Measurements from ENCODE around the gene CHRM5. TPM values are rescaled to one million over a fixed set of nuclear protein-coding genes. Genes with fewer than 3 reads are reported as not detected.

The CHRM5 gene, protein sequence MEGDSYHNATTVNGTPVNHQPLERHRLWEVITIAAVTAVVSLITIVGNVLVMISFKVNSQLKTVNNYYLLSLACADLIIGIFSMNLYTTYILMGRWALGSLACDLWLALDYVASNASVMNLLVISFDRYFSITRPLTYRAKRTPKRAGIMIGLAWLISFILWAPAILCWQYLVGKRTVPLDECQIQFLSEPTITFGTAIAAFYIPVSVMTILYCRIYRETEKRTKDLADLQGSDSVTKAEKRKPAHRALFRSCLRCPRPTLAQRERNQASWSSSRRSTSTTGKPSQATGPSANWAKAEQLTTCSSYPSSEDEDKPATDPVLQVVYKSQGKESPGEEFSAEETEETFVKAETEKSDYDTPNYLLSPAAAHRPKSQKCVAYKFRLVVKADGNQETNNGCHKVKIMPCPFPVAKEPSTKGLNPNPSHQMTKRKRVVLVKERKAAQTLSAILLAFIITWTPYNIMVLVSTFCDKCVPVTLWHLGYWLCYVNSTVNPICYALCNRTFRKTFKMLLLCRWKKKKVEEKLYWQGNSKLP
- total RNA-seq, result not detected

GRCh38 chr15:33968224-33968623 lies at the start of gene CHRM5:
Gene CHRM5, plus strand, starts transcription at chr15:33968497. Its CDS starts 94,221 bp downstream, at chr15:34062718.

GRCh38 chr15:34038871-34039789 lies 70.8 kb downstream of the CHRM5 start, which contains the start of gene AVEN:
Gene AVEN, minus strand, starts transcription at chr15:34039204. Its CDS starts 158 bp downstream, at chr15:34039046.

DNA sequence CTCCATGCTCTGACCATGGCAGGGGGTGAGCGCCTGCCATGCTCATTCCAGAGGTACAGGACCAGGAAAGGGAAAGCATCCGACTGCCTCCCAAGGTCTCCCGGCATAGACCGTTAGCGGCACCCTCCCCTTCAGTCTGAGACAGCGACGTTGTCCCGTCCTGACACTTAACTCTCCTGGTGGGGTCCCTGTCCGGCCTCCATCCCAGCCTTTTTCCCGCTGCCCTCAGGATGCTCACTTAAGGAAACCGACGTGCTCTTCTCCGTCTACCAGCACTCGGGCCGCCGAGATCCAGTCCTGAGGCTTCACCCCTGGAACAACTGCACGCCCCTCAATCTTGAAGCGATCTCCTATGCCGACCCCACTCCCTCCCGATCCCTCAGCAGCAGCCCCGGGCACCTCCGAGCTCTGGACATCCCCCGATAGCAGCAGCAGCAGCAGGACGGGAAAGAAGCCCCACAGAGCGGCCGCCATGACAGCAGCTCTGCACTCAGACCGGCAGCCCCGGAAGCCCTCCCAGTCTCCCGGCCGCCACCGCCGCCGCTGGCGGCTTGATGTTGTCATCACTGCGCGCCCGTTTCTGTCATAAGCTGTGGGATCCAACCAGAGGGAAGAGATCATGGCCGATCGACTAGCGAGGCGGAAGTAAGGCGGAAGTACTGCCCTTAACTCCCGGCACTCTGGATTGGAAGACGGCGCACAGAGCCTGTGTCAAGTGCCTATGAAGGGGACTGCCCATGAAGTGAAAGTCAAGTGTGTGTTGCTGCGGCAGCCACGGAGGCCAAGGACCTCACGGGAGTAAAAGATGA lies 133.3 kb downstream of the CHRM5 start, which contains the start of the genes EMC7 and PGBD4:
EMC7 (minus strand) TSS at position 497 of the 809 bp plus-strand sequence; CDS start at position 474, 23 bp downstream.
PGBD4 (plus strand) TSS at position 718 of the 809 bp plus-strand sequence. CDS start 449 bp downstream, outside the sequence.

Other genes with a start within 250 kb of the CHRM5 start
- 10 to 100 TPM; 11.6 TPM for gene AVEN, start 70.7 kb downstream of the CHRM5 start, total RNA-seq
- gene EMC7, start 133.4 kb downstream of the CHRM5 start, total RNA-seq, result 10 to 100 TPM; 45.6 to 52.3 TPM
- gene PGBD4, start 133.6 kb downstream of the CHRM5 start, total RNA-seq, result 1 to 10 TPM; 3.1 to 3.3 TPM
- 10 to 100 TPM; 37.5 to 38.7 TPM for gene KATNBL1, start 241.6 kb downstream of the CHRM5 start, total RNA-seq